Prostate gland (tissue), 2 donors: ENCODE measurements around the gene MC5R.

Source experiments
- CTCF ChIP-seq, 4 experiments: fragments of 200-600 bp in 2 of 4; fragments of 450-650 bp in 2 of 4; sonication (generic) in 2 of 4; IDR thresholded peaks; 1 replicate in 3 of 4; 2 replicates in 1 of 4; pipeline ENCODE4 v1.5.1; 2016 to 2019; ENCODE audit warnings: antibody characterized with exemption in 4 of 4, mild to moderate bottlenecking in 2 of 4, moderate library complexity in 2 of 4
- POLR2A ChIP-seq: fragments of 450-650 bp; IDR thresholded peaks from one replicate; pipeline ENCODE4 v1.6.1; 2016; ENCODE audit warnings: antibody characterized with exemption, mild to moderate bottlenecking

GRCh38 chr18:13791181-13791580 lies 32.8 kb upstream of the MC5R start:
- no peak for TF ChIP-seq CTCF (IDR thresholded peaks at IDR 0.05)
- TF ChIP-seq POLR2A: no peak
